H9 (cell line): ENCODE measurements around the gene SEMA4D. TPM values are rescaled to one million over a fixed set of nuclear protein-coding genes. Genes with fewer than 3 reads are reported as not detected.

Experiments
- DNase-seq: peaks from one replicate; pipeline ENCODE4 v3.0.0-alpha.2; 2017
- H2AFZ ChIP-seq: one replicate; pipeline ENCODE4 v1.6.1; 2013; ENCODE audit warnings: mild to moderate bottlenecking, low read length, control low read depth, moderate library complexity
- H2AK5ac ChIP-seq: 2 replicates; pipeline ENCODE4 v1.6.1; 2013; ENCODE audit warnings: low read length, control low read depth, mixed read lengths; ENCODE audit not compliant: insufficient read length
- H2BK120ac ChIP-seq: one replicate; pipeline ENCODE4 v1.6.1; 2013; ENCODE audit warnings: low read depth, mild to moderate bottlenecking, low read length, control low read depth, inconsistent platforms; ENCODE audit not compliant: poor library complexity, severe bottlenecking
- H2BK12ac ChIP-seq: 2 replicates; pipeline ENCODE4 v1.6.1; 2013; ENCODE audit warnings: low read length, control low read depth, mixed read lengths, low read depth; ENCODE audit not compliant: insufficient read length
- H2BK15ac ChIP-seq: 2 replicates; pipeline ENCODE4 v1.6.1; 2013; ENCODE audit warnings: low read depth, low read length, control low read depth
- H2BK20ac ChIP-seq: one replicate; pipeline ENCODE4 v1.6.1; 2013; ENCODE audit warnings: low read depth, mild to moderate bottlenecking, low read length, control low read depth, inconsistent platforms; ENCODE audit not compliant: poor library complexity, severe bottlenecking
- H2BK5ac ChIP-seq: 2 replicates; pipeline ENCODE4 v1.6.1; 2013; ENCODE audit warnings: low read length, control low read depth, mixed read lengths; ENCODE audit not compliant: insufficient read length
- H3K14ac ChIP-seq: 2 replicates; pipeline ENCODE4 v1.6.1; 2013; ENCODE audit warnings: low read length, control low read depth; ENCODE audit not compliant: insufficient read depth
- H3K18ac ChIP-seq: 2 replicates; pipeline ENCODE4 v1.6.1; 2013; ENCODE audit warnings: low read depth, mild to moderate bottlenecking, mixed read lengths, low read length, control low read depth; ENCODE audit not compliant: insufficient read length
- H3K23ac ChIP-seq: 2 replicates; pipeline ENCODE4 v1.6.1; 2013; ENCODE audit warnings: low read length, control low read depth, mixed read lengths, low read depth; ENCODE audit not compliant: insufficient read length
- H3K23me2 ChIP-seq: 2 replicates; pipeline ENCODE4 v1.6.1; 2013; ENCODE audit warnings: low read depth, mild to moderate bottlenecking, mixed read lengths, low read length, control low read depth; ENCODE audit not compliant: insufficient read length, poor library complexity, severe bottlenecking
- H3K27ac ChIP-seq: 2 replicates; pipeline ENCODE4 v1.5.1; 2013; ENCODE audit warnings: low read length, control low read depth, mixed read lengths, low read depth; ENCODE audit not compliant: insufficient read length
- H3K27me3 ChIP-seq: 2 replicates; pipeline ENCODE4 v1.6.1; 2013; ENCODE audit warnings: low read length, control low read depth, inconsistent platforms; ENCODE audit not compliant: insufficient read depth
- H3K4ac ChIP-seq: 2 replicates; pipeline ENCODE4 v1.6.1; 2013; ENCODE audit warnings: low read depth, mild to moderate bottlenecking, control low read depth, inconsistent platforms, low read length, moderate library complexity
- H3K4me1 ChIP-seq: 2 replicates; pipeline ENCODE4 v1.6.1; 2013; ENCODE audit warnings: low read length, control low read depth, inconsistent platforms; ENCODE audit not compliant: insufficient read depth
- H3K4me2 ChIP-seq: 2 replicates; pipeline ENCODE4 v1.6.1; 2013; ENCODE audit warnings: low read length, control low read depth, mixed read lengths; ENCODE audit not compliant: insufficient read length, insufficient read depth
- H3K56ac ChIP-seq: 2 replicates; pipeline ENCODE4 v1.6.1; 2013; ENCODE audit warnings: low read depth, mild to moderate bottlenecking, mixed read lengths, low read length, control low read depth; ENCODE audit not compliant: insufficient read length
- H3K79me1 ChIP-seq: 2 replicates; pipeline ENCODE4 v1.6.1; 2013; ENCODE audit warnings: low read depth, mild to moderate bottlenecking, moderate library complexity, low read length, control low read depth, inconsistent platforms; ENCODE audit not compliant: insufficient read depth, poor library complexity, severe bottlenecking
- H3K79me2 ChIP-seq: 2 replicates; pipeline ENCODE4 v1.6.1; 2013; ENCODE audit warnings: low read length, control low read depth, inconsistent platforms; ENCODE audit not compliant: insufficient read depth
- H3K9ac ChIP-seq: 2 replicates; pipeline ENCODE4 v1.6.1; 2013; ENCODE audit warnings: low read length, control low read depth, mixed read lengths; ENCODE audit not compliant: insufficient read length; ENCODE audit errors: extremely low read depth
- H3K9me3 ChIP-seq: one replicate; pipeline ENCODE4 v1.6.1; 2013; ENCODE audit warnings: low read depth, low read length, inconsistent platforms; ENCODE audit not compliant: control insufficient read depth
- H3T11ph ChIP-seq: one replicate; pipeline ENCODE4 v1.6.1; 2013; ENCODE audit warnings: mild to moderate bottlenecking, low read length, control low read depth, inconsistent platforms
- H4K20me1 ChIP-seq: one replicate; pipeline ENCODE4 v1.6.1; 2013; ENCODE audit not compliant: control insufficient read depth, insufficient read length, insufficient read depth
- H4K5ac ChIP-seq: 2 replicates; pipeline ENCODE4 v1.6.1; 2013; ENCODE audit warnings: low read depth, mild to moderate bottlenecking, mixed read lengths, low read length, control low read depth; ENCODE audit not compliant: insufficient read length
- H4K8ac ChIP-seq: replicated peaks from 2 replicates; pipeline ENCODE4 v1.6.1; 2013; ENCODE audit warnings: low read length, control low read depth, mixed read lengths, low read depth; ENCODE audit not compliant: insufficient read length
- H4K91ac ChIP-seq: 2 replicates; pipeline ENCODE4 v1.6.1; 2013; ENCODE audit warnings: low read depth, mild to moderate bottlenecking, moderate library complexity, mixed read lengths, low read length, control low read depth; ENCODE audit not compliant: insufficient read length
- H3K27ac Mint-ChIP-seq, 3 experiments: 2 replicates in 2 of 3; 3 replicates in 1 of 3; pipeline ENCODE4 v1.8.0; 2020 to 2021; ENCODE audit warnings: mixed read lengths in 3 of 3, mild to moderate bottlenecking in 1 of 3, moderate library complexity in 1 of 3
- H3K27me3 Mint-ChIP-seq: 2 replicates; pipeline ENCODE4 v1.8.0; 2021; ENCODE audit warnings: low read depth, mild to moderate bottlenecking, moderate library complexity, mixed read lengths
- H3K36me3 Mint-ChIP-seq, 3 experiments: 2 replicates in 2 of 3; 3 replicates in 1 of 3; pipeline ENCODE4 v1.8.0; 2020 to 2021; ENCODE audit warnings: low read depth in 3 of 3, mixed read lengths in 3 of 3; ENCODE audit not compliant: insufficient read depth in 1 of 3
- H3K4me1 Mint-ChIP-seq, 2 experiments: 2 replicates each; pipeline ENCODE4 v1.8.0; 2020; ENCODE audit warnings: mixed read lengths in 2 of 2
- H3K4me3 Mint-ChIP-seq, 2 experiments: 2 replicates in 1 of 2; 3 replicates in 1 of 2; pipeline ENCODE4 v1.8.0; 2020 to 2021; ENCODE audit warnings: mild to moderate bottlenecking in 2 of 2, mixed read lengths in 2 of 2, moderate library complexity in 1 of 2
- H3K9me3 Mint-ChIP-seq, 2 experiments: 2 replicates in 1 of 2; 3 replicates in 1 of 2; pipeline ENCODE4 v1.8.0; 2020; ENCODE audit warnings: mild to moderate bottlenecking in 2 of 2, mixed read lengths in 2 of 2, moderate library complexity in 1 of 2
- CTCF ChIP-seq: fragments of 200-600 bp; sonication (generic); conservative IDR thresholded peaks from 3 replicates; pipeline ENCODE4 v1.8.0; 2021; ENCODE audit warnings: antibody characterized with exemption, mild to moderate bottlenecking
- WGBS: extraction: QIAGEN DNeasy Blood & Tissue Kit; methylation state at CpG from one replicate; pipeline ENCODE4 v1.1.7; 2013; ENCODE audit warnings: missing lambda C conversion rate, low lambda C conversion rate, mixed read lengths; ENCODE audit not compliant: insufficient read length; ENCODE audit errors: extremely low coverage; 5-methylcytosine and 5-hydroxymethylcytosine counted together
- total RNA-seq: library from RNA; stranded (reverse); gene quantifications from 2 replicates; pipeline ENCODE4 v1.2.1, GENCODE V29; 2021

Gene SEMA4D
- total RNA-seq, 1 experiment from 2014 or later: 47.2 TPM

- H3K27me3 Mint-ChIP-seq: peaks cover 4% of the 10 kb centered on the region; the same call in 1 of the 2 replicates
- no CpG with 5 or more reads among the region's 4 CpGs for WGBS
- H3K36me3 Mint-ChIP-seq: no peaks in the 10 kb centered on the region
- H4K91ac ChIP-seq: no peak overlapping the region
- no peak overlapping the region for H3K4ac ChIP-seq
- H4K5ac ChIP-seq: no peak overlapping the region
- no peak overlapping the region for H4K8ac ChIP-seq
- peaks cover 5% of the 10 kb centered on the region in 2 experiments for H3K4me1 Mint-ChIP-seq
- H3K27ac Mint-ChIP-seq: no peak overlapping the region; a peak in 1 of 7 replicates
- H2BK20ac ChIP-seq: no peak overlapping the region
- H3K27ac ChIP-seq: no peak overlapping the region
- H3T11ph ChIP-seq: no peak overlapping the region
- no peaks in the 10 kb centered on the region for H3K79me2 ChIP-seq
- no peak overlapping the region for H2AFZ ChIP-seq
- H3K14ac ChIP-seq: no peak overlapping the region
- H3K79me1 ChIP-seq: no peaks in the 10 kb centered on the region
- no peak overlapping the region for H2BK5ac ChIP-seq
- DNase-seq: no peak
- no peak overlapping the region for H2BK120ac ChIP-seq
- no peak overlapping the region for H3K4me2 ChIP-seq
- H3K4me3 Mint-ChIP-seq: no peak overlapping the region
- TF ChIP-seq CTCF: no peak
- no peaks in the 10 kb centered on the region for H4K20me1 ChIP-seq
- no peaks in the 10 kb centered on the region for H3K9me3 Mint-ChIP-seq
- H3K4me1 ChIP-seq: no peaks in the 10 kb centered on the region
- H2AK5ac ChIP-seq: no peak overlapping the region
- H3K9me3 ChIP-seq: no peaks in the 10 kb centered on the region
- H3K9ac ChIP-seq: no peak overlapping the region
- no peaks in the 10 kb centered on the region for H3K23me2 ChIP-seq
- H2BK12ac ChIP-seq: no peak overlapping the region
- H3K18ac ChIP-seq: no peak overlapping the region
- no peak overlapping the region for H2BK15ac ChIP-seq
- H3K23ac ChIP-seq: no peak overlapping the region
- H3K56ac ChIP-seq: no peak overlapping the region
- no peaks in the 10 kb centered on the region for H3K27me3 ChIP-seq
Observed at GRCh38 chr9:89537166-89537565, 39.3 kb upstream of the SEMA4D start.
